NOMO-1 treated with dmso at 0.1 percent for 144 hours (cell line): ENCODE data around the gene SERPINI2.
"Not testable (repeated sequence)": the region's sequence is repeated elsewhere in the genome, so short reads cannot be mapped to it uniquely, and the experiment has no call there.

Source experiments
- DNase-seq: peaks from one replicate; lab custom pipeline; 2025; ENCODE audit not compliant: unreplicated experiment; lab: John Stamatoyannopoulos, UW

Gene SERPINI2

DNA sequence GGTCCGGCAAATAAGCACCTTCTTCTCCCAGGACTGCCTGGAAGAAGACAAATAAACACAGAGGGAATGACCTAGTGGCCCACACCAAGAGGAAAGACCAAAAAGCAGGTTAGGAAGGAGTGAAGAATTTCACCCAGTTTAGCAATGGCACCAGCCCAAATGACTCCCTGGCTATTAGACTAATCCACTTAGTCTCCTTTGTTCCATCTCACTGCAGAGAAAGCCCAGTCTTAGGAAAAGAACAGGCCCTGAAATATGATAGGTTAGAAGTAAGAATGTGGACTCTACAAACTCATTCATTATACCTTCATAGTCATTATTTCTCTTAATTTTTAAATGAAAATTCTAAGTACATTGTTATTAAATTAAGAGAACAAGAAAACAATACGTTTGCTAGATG, 23.2 kb downstream of the SERPINI2 start:
- no peak for DNase-seq

DNA sequence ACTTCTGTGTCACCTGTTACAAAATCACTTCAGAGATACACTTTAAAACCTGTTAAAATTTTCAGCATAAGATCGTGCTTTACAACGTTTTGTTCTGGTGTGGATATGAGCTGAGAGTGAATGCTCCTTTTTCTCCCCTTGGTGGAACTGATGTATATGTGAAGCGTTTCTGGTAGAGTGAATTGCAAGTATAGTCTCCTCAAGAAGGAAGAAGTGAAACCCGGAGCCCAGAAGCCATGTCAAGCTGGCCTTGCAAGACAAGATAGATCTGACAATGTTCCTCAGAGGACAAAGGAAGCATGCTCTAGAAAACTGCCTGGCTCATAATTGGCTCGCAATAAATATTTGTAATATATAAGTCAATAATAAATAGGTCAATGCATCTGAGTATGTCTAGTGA, 23.6 kb downstream of the SERPINI2 start:
- peak; percentile 78 for DNase-seq

DNA sequence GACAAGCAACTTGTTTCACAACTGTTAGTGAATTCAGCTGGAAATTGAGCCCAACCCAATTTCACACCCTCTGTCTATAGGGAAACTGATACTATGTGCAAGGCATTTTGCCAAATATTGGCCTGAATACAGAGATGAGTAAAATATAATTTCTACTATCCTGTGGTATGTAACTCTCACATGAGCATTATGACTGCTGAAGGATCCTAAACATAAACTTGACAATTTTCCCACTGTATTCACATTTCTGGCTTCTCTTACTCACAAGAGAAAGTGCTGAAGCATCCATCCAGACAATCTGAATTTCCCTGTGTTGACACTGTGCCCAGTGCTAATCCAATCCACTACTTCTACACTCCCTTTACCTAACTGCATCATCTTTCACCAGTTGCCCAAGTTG, 28.4 kb downstream of the SERPINI2 start:
- DNase-seq: no peak

DNA sequence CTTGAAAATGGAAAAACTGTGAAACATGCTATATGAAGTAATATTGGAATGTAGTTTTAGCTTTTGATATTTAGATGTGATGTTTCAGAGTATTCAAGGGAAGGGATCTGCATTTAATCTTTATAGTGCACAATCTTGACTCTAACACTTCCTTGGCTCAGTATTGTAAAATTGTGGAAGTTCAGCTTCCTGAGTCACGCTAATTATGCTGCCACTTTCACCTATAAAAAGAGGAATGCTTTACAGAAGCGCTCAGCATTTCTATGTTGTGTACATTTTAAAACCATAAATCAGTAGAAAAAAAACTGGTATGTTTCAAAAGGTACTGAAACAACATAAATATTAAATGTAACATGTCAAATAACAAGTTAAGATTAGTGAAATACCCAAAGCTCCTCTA, 32.6 kb downstream of the SERPINI2 start:
- no peak for DNase-seq

DNA sequence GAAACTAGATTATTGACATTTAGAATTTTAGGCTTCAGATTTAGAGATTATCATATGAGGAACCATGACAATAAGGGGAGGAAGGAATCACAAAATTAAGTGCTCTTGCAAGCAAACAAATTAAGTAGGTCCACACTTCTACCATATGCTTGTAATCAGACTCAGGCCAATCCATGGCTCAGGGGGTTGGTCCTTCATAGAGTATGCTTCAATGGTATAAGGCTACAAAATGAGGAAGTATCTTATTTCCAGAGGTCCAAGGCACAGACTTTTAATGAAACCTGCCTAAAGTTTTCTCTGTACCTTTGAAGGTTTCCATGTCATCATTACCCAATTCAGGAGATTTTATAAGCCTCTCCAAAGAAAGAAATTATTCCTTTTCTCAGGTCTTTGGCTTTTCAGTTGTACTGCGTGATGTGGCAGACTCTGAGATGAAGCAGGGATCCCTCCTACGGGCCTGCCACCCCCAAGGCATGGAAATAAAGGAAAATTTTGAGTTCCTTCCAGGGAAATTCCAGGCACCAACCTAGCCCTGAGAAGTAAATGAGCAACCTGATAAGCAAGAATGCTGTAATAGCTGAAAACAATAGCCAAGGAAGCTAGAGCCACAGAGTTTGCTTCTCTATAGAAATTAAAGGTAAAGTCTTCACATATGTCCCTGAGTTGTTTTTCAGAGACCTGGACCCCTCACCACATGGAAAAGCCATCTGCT, 36.3 kb downstream of the SERPINI2 start:
- DNase-seq: no peak

DNA sequence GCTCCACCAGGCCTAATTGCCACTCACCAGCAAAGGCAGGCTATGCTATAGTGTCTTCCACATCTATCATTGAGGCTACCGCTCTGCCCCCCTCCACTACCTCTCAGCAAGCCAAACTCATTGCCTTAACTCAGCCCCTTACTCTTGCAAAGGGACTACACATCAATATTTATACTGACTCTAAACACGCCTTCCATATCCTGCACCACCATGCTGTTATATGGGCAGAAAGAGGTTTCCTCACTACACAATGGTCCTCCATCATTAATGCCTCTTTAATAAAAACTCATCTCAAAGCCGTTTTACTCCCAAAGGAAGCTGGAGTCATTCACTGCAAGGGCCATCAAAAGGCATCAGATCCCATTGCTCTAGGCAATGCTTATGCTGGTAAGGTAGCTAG, 46.9 kb downstream of the SERPINI2 start:
- not testable (repeated sequence) for DNase-seq

DNA sequence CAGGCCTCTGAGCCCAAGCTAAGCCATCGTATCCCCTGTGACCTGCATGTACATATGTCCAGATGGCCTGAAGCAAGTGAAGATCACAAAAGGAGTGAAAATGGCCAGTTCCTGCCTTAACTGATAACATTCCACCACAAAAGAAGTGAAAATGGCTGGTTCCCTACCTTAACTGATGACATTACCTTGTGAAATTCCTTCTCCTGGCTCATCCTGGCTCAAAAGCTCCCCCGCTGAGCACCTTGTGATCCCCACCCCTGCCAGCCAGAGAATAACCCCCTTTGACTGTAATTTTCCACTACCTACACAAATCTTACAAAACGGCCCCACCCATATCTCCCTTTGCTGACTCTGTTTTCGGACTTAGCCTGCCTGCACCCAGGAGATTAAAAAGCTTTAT, 51.4 kb downstream of the SERPINI2 start:
- DNase-seq: not testable (repeated sequence)

DNA sequence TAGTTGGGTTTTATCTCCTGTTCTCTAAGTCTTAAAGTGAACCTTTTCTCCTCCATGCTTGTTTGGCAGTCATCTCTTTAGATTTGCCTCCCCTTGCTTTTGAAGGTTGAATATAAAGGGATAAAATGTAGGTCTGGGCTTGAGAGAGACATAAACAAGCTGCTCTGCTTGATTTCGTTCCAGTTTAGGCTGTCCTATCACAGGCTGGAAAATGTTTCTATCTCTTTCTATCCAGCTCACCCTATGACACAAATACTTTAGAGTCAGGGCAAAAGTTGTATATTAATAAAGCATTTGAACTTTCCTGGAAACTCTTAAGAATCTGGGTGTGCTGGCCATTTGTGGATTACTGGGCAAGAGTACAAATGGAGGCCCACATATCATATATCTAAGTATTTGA, 64.2 kb downstream of the SERPINI2 start:
- DNase-seq: no peak

DNA sequence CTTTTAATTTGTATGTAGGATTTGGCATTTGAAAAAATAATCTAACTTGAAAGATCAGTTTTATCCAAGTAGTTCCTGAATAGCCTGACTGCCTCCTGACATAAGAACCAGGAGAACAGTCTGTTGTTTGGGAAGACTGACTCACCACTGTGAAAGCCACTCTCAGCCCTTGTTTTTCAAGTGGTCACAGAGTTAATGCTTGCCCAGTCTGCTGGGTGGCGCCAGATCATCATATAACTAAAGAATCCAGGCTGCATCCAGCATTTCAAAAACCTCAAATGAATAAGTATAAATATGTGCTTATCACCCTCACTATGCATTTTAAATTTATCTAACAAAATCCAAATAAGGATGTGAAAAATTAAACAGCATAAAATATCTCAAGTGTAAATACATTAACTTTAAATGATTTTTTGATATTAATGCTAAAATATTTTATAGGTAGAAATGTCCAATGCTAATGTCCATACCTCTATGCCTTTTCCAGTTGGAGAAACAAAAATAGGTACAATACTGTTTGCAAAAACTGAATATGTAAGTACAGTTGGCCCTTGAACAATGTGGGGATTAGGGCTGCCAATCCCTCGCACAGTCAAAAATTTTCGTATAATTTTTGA, 66.9 kb downstream of the SERPINI2 start:
- DNase-seq: peak; percentile 25

DNA sequence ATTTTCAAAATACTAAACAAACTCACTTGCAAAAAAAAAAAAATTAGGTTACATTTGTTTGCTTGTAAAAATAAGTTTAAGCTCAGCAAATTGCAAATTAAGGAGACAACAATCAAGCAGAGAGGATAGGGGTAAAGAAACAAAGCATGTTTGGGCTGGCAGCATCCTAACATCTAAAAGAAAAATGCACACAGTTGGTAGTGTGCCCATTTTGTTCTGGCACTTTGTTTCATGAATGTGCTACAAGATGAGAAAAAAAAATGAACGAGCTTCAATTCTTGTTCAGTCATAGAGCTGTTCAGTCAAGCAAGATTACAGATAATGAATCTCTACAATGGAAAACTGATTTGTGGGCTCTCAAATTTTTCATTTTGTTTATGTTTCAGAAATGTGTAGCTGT, 76.0 kb downstream of the SERPINI2 start:
- DNase-seq: no peak

DNA sequence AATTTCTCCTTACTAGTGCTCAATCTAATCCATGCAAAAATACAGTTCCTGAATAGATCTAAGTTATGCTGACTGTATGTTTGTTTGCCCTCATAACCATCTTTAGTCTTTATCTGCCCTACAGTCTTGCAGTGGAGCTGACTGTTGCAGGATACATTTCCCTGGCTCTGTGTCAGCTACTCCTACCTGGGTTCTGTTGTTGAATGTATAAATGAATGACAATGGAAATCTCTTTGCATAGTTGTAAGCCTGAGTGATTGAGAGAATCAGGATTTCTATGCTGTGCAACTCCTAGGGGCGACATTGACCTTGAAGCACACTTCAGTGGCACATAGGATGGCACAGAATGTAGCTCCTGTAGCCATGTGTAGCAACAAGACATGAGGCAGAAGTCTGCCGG, 77.8 kb downstream of the SERPINI2 start:
- DNase-seq: no peak

DNA sequence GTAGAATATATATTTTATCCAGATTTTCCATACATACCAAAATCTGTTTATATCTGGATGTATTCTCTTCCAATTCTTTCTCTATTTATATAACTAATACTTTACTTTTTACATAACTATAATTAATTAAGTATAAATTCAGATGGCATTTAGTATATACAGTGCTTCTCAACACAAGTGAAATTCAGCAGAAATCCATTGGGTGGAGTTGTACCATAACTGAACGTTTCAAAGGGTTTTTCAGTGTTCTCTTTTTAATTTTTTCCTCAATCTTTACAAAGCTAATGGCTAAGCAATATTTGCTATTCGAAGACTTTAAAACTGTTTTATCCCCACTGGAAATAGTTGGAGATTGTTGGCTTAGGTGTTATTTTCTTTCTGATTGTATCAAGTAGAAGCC, 79.8 kb downstream of the SERPINI2 start:
- no peak for DNase-seq
